ENCODE measurements around the gene NTF3.

Gene NTF3

GRCh38 chr12:5466521-5466960, 34.6 kb downstream of the NTF3 start:
- no peaks in the 10 kb centered on the region for H3K36me3 ChIP-seq (ENCODE audit: control insufficient read depth, low read length)
- H4K20me1 ChIP-seq (ENCODE audit: control insufficient read depth, insufficient read depth, low read depth, low read length) = no peaks in the 10 kb centered on the region
- no peak overlapping the region for H3K27ac ChIP-seq (ENCODE audit: low read depth, low read length)
- H3K9me2 ChIP-seq (replicated peaks; ENCODE audit: control insufficient read depth, low read length) = no peaks in the 10 kb centered on the region
- no peaks in the 10 kb centered on the region for H3K27me3 ChIP-seq (ENCODE audit: control insufficient read depth, low read length)
- no peak overlapping the region for H3K4me3 ChIP-seq (ENCODE audit: low read length)
- no peak for TF ChIP-seq CTCF (IDR thresholded peaks at IDR 0.05; ENCODE audit: low read depth, low read length, poor library complexity, severe bottlenecking)
- no peak for TF ChIP-seq EZH2phosphoT487 (IDR thresholded peaks at IDR 0.05; ENCODE audit: borderline replicate concordance, low read length)
- peaks cover 49% of the 10 kb centered on the region for H3K4me1 ChIP-seq (ENCODE audit: control insufficient read depth, low read length)
- H3K4me2 ChIP-seq (ENCODE audit: low read length) = peak overlapping the region; percentile 10; the same call in 1 of the 2 replicates
- H3K79me2 ChIP-seq (ENCODE audit: control insufficient read depth, low read length) = no peaks in the 10 kb centered on the region
- no peaks in the 10 kb centered on the region for H3K9me3 ChIP-seq (ENCODE audit: control insufficient read depth, insufficient read depth, low read length)
- H3F3A ChIP-seq (ENCODE audit: control insufficient read depth, insufficient read depth) = no peaks in the 10 kb centered on the region

- no peaks in the 10 kb centered on the region for H3F3A ChIP-seq (ENCODE audit: control insufficient read depth, insufficient read depth)
- no peaks in the 10 kb centered on the region for H3K79me2 ChIP-seq (ENCODE audit: control insufficient read depth, low read length)
- TF ChIP-seq EZH2phosphoT487 (IDR thresholded peaks at IDR 0.05; ENCODE audit: borderline replicate concordance, low read length) (no peak), CTCF (IDR thresholded peaks at IDR 0.05; ENCODE audit: low read depth, low read length, poor library complexity, severe bottlenecking) (no peak)
- H3K4me2 ChIP-seq (ENCODE audit: low read length) = no peak overlapping the region
- no peaks in the 10 kb centered on the region for H3K36me3 ChIP-seq (ENCODE audit: control insufficient read depth, low read length)
- no peak overlapping the region for H3K4me3 ChIP-seq (ENCODE audit: low read length)
- no peaks in the 10 kb centered on the region for H3K9me3 ChIP-seq (ENCODE audit: control insufficient read depth, insufficient read depth, low read length)
- H3K27me3 ChIP-seq (ENCODE audit: control insufficient read depth, low read length) = no peaks in the 10 kb centered on the region
- H4K20me1 ChIP-seq (ENCODE audit: control insufficient read depth, insufficient read depth, low read depth, low read length) = no peaks in the 10 kb centered on the region
- H3K27ac ChIP-seq (ENCODE audit: low read depth, low read length) = no peak overlapping the region
- peaks cover 56% of the 10 kb centered on the region for H3K4me1 ChIP-seq (ENCODE audit: control insufficient read depth, low read length)
- no peaks in the 10 kb centered on the region for H3K9me2 ChIP-seq (replicated peaks; ENCODE audit: control insufficient read depth, low read length)
These were observed 36.0 kb downstream of the NTF3 start for GRCh38 chr12:5467931-5468330.

- no peaks in the 10 kb centered on the region for H3F3A ChIP-seq (ENCODE audit: control insufficient read depth, insufficient read depth)
- no peaks in the 10 kb centered on the region for H4K20me1 ChIP-seq (ENCODE audit: control insufficient read depth, insufficient read depth, low read depth, low read length)
- no peaks in the 10 kb centered on the region for H3K9me3 ChIP-seq (ENCODE audit: control insufficient read depth, insufficient read depth, low read length)
- H3K9me2 ChIP-seq (replicated peaks; ENCODE audit: control insufficient read depth, low read length) = no peaks in the 10 kb centered on the region
- peaks cover 68% of the 10 kb centered on the region for H3K4me1 ChIP-seq (ENCODE audit: control insufficient read depth, low read length)
- H3K36me3 ChIP-seq (ENCODE audit: control insufficient read depth, low read length) = no peaks in the 10 kb centered on the region
- H3K4me3 ChIP-seq (ENCODE audit: low read length) = no peak overlapping the region
- TF ChIP-seq CTCF (IDR thresholded peaks at IDR 0.05; ENCODE audit: low read depth, low read length, poor library complexity, severe bottlenecking) = no peak
- TF ChIP-seq EZH2phosphoT487 (IDR thresholded peaks at IDR 0.05; ENCODE audit: borderline replicate concordance, low read length) = no peak
- H3K4me2 ChIP-seq (ENCODE audit: low read length) = no peak overlapping the region
- no peak overlapping the region for H3K27ac ChIP-seq (ENCODE audit: low read depth, low read length)
- no peaks in the 10 kb centered on the region for H3K79me2 ChIP-seq (ENCODE audit: control insufficient read depth, low read length)
- H3K27me3 ChIP-seq (ENCODE audit: control insufficient read depth, low read length) = no peaks in the 10 kb centered on the region
These were observed 38.3 kb downstream of the NTF3 start for GRCh38 chr12:5470221-5470620.
